Gastroesophageal sphincter (tissue), 3 donors: ENCODE data around the gene GPRC5D.

Source experiments
- CTCF ChIP-seq, 4 experiments: fragments of 200-600 bp in 2 of 4; fragments of 450-650 bp in 2 of 4; sonication (generic) in 1 of 4; IDR thresholded peaks; one replicate each; pipeline ENCODE4 v1.5.1; 2017 to 2019; ENCODE audit warnings: antibody characterized with exemption in 4 of 4, mild to moderate bottlenecking in 2 of 4, moderate library complexity in 2 of 4
- EP300 ChIP-seq: sonication (generic); formaldehyde crosslinking; IDR thresholded peaks from one replicate; pipeline ENCODE4 v1.6.1; 2017; ENCODE audit warnings: antibody characterized with exemption, mild to moderate bottlenecking
- POLR2A ChIP-seq, 2 donors: fragments of 450-650 bp; IDR thresholded peaks; one replicate each; pipeline ENCODE4 v1.6.1; 2017; ENCODE audit warnings: antibody characterized with exemption in 2 of 2, mild to moderate bottlenecking in 2 of 2, moderate library complexity in 1 of 2

- TF ChIP-seq POLR2A (IDR thresholded peaks at IDR 0.05), result no peak
- no peak for TF ChIP-seq CTCF (IDR thresholded peaks at IDR 0.05)
- no peak for TF ChIP-seq EP300
These were observed 2.4 kb upstream of the GPRC5D start for GRCh38 chr12:12954356-12954755.
